CD4-positive, alpha-beta T cell (primary cell): Measurements from ENCODE around the gene QKI. TPM values are rescaled to one million over a fixed set of nuclear protein-coding genes. Genes with fewer than 3 reads are reported as not detected.

Experiments
- ATAC-seq: fragments of 200-7000 bp; cut with Tn5 transposase; one replicate; pipeline ENCODE4 v1.10.0; 2022; ENCODE audit warnings: mild to moderate bottlenecking; ENCODE audit not compliant: poor library complexity
- CTCF ChIA-PET: fragments of 350-600 bp; sonication (Branson Sonifier 250); formaldehyde crosslinking; loops from one replicate; lab custom pipeline; 2021; ENCODE audit warnings: antibody characterized with exemption, inconsistent platforms; lab: Charles Lee
- POLR2A ChIA-PET: fragments of 350-600 bp; sonication (Branson Sonifier 250); formaldehyde crosslinking; loops from one replicate; lab custom pipeline; 2021; ENCODE audit warnings: antibody characterized with exemption, inconsistent platforms; lab: Charles Lee
- DNase-seq, 14 experiments: peaks; one replicate each; pipeline ENCODE4 v3.0.0-alpha.2; 2013 to 2020; ENCODE audit warnings: mixed read lengths in 2 of 14
- H3K27ac ChIP-seq, 2 donors: one replicate each; pipeline versions ENCODE4 v1.5.1 to v1.7.0; 2013; ENCODE audit warnings: low read length in 2 of 2, low read depth in 1 of 2, mild to moderate bottlenecking in 1 of 2
- H3K27me3 ChIP-seq, 2 experiments: 1 replicate in 1 of 2; 2 replicates in 1 of 2; pipeline versions ENCODE4 v1.6.1 to v1.7.0; 2013; ENCODE audit warnings: low read length in 2 of 2, control low read depth in 1 of 2, mild to moderate bottlenecking in 1 of 2, moderate library complexity in 1 of 2; ENCODE audit not compliant: insufficient read depth in 2 of 2, control insufficient read depth in 1 of 2
- H3K36me3 ChIP-seq: one replicate; pipeline ENCODE4 v1.6.1; 2013; ENCODE audit warnings: low read length, control low read depth; ENCODE audit not compliant: insufficient read depth
- H3K4me1 ChIP-seq: one replicate; pipeline ENCODE4 v1.6.1; 2013; ENCODE audit warnings: low read length, control low read depth; ENCODE audit not compliant: insufficient read depth
- H3K4me3 ChIP-seq: one replicate; pipeline ENCODE4 v1.5.1; 2013; ENCODE audit warnings: mild to moderate bottlenecking, low read length, moderate library complexity
- H3K9me3 ChIP-seq, 2 experiments: 1 replicate in 1 of 2; 2 replicates in 1 of 2; pipeline versions ENCODE4 v1.6.1 to v1.7.0; 2013; ENCODE audit warnings: low read length in 2 of 2, mild to moderate bottlenecking in 2 of 2, control low read depth in 1 of 2, moderate library complexity in 1 of 2; ENCODE audit not compliant: control insufficient read depth in 1 of 2, insufficient read depth in 1 of 2
- H3K27ac Mint-ChIP-seq: one replicate; pipeline ENCODE4 v1.8.0; 2020; ENCODE audit warnings: mixed read lengths
- H3K27me3 Mint-ChIP-seq: one replicate; pipeline ENCODE4 v1.8.0; 2021; ENCODE audit warnings: mixed read lengths
- H3K36me3 Mint-ChIP-seq: one replicate; pipeline ENCODE4 v1.8.0; 2021; ENCODE audit warnings: low read depth, mixed read lengths
- H3K4me1 Mint-ChIP-seq: one replicate; pipeline ENCODE4 v1.8.0; 2021; ENCODE audit warnings: low read depth, mixed read lengths
- H3K4me3 Mint-ChIP-seq: one replicate; pipeline ENCODE4 v1.8.0; 2020; ENCODE audit warnings: mild to moderate bottlenecking, mixed read lengths
- H3K9me3 Mint-ChIP-seq: one replicate; pipeline ENCODE4 v1.8.0; 2020; ENCODE audit warnings: mixed read lengths
- intact Hi-C, 2 experiments: fragments of 100-400 bp; cut with DNase I in 1 of 2; cut with micrococcal nuclease in 1 of 2; formaldehyde crosslinking; loops; one replicate each; pipeline versions ENCODE4 v1.15.1 to v1.9.0; 2023 to 2025; cut with DNase I, micrococcal nuclease
- total RNA-seq, 174 experiments: library from RNA in 2 of 174; stranded (reverse) in 2 of 174; gene quantifications; one replicate each; pipeline ENCODE4 v1.2.3 and lab custom pipeline; 2021 to 2026
- TF ChIP-seq, protein P1 (sequence below): fragments of 200-600 bp; IDR thresholded peaks from one replicate; pipeline ENCODE4 v1.8.0; 2022; ENCODE audit warnings: antibody characterized with exemption, mild to moderate bottlenecking

QKI gene
- total RNA-seq, 2 experiments from 2014 or later, result 60.7 to 67.3 TPM

DNA sequence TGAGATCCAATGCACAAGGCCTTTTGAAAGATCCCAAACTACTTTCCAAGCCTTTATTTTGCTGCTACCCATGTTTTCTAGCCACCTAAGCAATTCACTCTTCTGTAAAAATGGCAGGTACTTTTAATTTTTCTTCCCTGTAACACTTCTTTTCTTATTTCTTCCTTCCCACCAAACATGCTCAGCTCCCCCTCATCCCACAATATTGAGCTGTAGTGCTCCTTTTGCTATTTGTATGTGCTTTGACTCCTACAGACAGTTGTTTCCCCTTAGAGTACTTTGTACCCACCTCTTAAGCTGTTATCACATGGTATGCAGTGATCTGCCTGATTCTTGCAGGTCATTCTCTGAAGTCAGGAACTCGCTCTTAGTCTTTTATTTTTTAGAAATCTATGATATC is 49.3 kb downstream of the QKI start:
- no peaks in the 10 kb centered on the region for H3K36me3 ChIP-seq
- CTCF ChIA-PET, result no interaction called here
- DNase-seq (no peak), ATAC-seq (no peak)
- TF ChIP-seq, protein P1, sequence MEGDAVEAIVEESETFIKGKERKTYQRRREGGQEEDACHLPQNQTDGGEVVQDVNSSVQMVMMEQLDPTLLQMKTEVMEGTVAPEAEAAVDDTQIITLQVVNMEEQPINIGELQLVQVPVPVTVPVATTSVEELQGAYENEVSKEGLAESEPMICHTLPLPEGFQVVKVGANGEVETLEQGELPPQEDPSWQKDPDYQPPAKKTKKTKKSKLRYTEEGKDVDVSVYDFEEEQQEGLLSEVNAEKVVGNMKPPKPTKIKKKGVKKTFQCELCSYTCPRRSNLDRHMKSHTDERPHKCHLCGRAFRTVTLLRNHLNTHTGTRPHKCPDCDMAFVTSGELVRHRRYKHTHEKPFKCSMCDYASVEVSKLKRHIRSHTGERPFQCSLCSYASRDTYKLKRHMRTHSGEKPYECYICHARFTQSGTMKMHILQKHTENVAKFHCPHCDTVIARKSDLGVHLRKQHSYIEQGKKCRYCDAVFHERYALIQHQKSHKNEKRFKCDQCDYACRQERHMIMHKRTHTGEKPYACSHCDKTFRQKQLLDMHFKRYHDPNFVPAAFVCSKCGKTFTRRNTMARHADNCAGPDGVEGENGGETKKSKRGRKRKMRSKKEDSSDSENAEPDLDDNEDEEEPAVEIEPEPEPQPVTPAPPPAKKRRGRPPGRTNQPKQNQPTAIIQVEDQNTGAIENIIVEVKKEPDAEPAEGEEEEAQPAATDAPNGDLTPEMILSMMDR, result no peak
- H3K9me3 ChIP-seq, result no peaks in the 10 kb centered on the region
- Mint-ChIP-seq H3K4me1 (peaks cover 53% of the 10 kb centered on the region), H3K36me3 (peaks cover 51% of the 10 kb centered on the region), H3K27me3 (no peaks in the 10 kb centered on the region), H3K27ac (no peak overlapping the region), H3K4me3 (no peak overlapping the region), H3K9me3 (peaks cover 4% of the 10 kb centered on the region)
- POLR2A ChIA-PET, result no interaction called here
- H3K27ac ChIP-seq, result no peak overlapping the region
- peaks cover 10% of the 10 kb centered on the region for H3K4me1 ChIP-seq
- no peaks in the 10 kb centered on the region for H3K27me3 ChIP-seq
- intact Hi-C loops, result no loop called here
- no peak overlapping the region for H3K4me3 ChIP-seq

DNA sequence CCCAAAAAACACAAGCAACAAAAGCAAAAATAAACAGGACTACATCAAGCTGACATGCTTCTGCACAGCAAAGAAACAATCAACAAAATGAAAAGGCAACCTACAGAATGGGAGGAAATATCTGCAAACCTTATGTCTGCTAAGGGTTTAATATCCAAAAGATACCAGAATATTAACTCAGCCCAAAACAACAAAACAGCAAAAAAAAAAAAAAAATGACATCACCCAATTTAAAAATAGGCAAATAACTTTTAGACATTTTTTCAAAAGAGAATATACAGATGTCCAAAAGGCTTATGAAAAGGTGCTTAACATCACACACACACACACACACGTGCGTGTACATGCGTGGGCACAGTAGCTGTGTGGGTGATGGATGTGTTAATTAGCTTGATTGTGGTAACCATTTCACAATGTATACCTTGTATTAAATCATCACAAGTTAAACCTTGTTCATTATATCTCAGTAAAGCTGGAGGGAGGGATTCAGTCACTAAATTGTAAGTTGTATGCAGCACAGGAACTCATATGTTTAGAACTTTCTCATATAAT is 52.4 kb downstream of the QKI start:
- POLR2A ChIA-PET, result no interaction called here
- peaks cover 22% of the 10 kb centered on the region for H3K4me1 Mint-ChIP-seq
- peaks cover 19% of the 10 kb centered on the region for H3K9me3 Mint-ChIP-seq
- TF ChIP-seq, protein P1, result no peak
- no peak overlapping the region for H3K27ac Mint-ChIP-seq
- Histone ChIP-seq H3K9me3 (peaks cover 0 to 6% of the 10 kb centered on the region in 2 experiments), H3K36me3 (peaks cover 5% of the 10 kb centered on the region), H3K27ac (no peak overlapping the region), H3K4me1 (peaks cover 2% of the 10 kb centered on the region), H3K27me3 (no peaks in the 10 kb centered on the region), H3K4me3 (no peak overlapping the region)
- H3K4me3 Mint-ChIP-seq, result no peak overlapping the region
- H3K27me3 Mint-ChIP-seq, result no peaks in the 10 kb centered on the region
- CTCF ChIA-PET, result no interaction called here
- DNase-seq (no peak), ATAC-seq (no peak)
- peaks cover 73% of the 10 kb centered on the region for H3K36me3 Mint-ChIP-seq
- intact Hi-C loops, result no loop called here

DNA sequence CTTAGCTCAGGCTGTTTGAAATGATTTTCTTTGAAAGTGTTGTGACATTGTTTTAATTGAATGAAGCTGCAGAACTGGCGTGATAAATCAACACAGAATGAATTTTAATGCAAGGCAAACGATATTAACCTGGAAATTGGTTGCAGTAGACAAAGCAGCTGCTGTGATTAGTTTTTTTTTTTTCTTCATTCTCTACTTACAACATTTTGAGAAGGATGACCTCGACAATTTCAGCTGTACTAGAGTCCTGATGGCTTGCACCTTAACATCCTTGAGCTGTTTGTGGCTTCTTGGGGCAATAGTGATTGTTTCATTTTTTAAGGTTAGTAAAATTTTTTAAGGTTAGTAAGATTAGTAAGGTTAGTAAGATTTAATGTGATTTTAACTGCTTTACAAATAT is 54.2 kb downstream of the QKI start:
- ATAC-seq, result no peak
- TF ChIP-seq, protein P1, result no peak
- no peak for DNase-seq
- Mint-ChIP-seq H3K9me3 (peaks cover 19% of the 10 kb centered on the region), H3K36me3 (peaks cover 69% of the 10 kb centered on the region), H3K4me1 (peaks cover 32% of the 10 kb centered on the region), H3K4me3 (no peak overlapping the region), H3K27ac (no peak overlapping the region), H3K27me3 (no peaks in the 10 kb centered on the region)
- peaks cover 0 to 6% of the 10 kb centered on the region in 2 experiments for H3K9me3 ChIP-seq
- intact Hi-C loops, result no loop called here
- POLR2A ChIA-PET, result no interaction called here
- H3K27me3 ChIP-seq, result no peaks in the 10 kb centered on the region
- H3K4me3 ChIP-seq, result no peak overlapping the region
- H3K36me3 ChIP-seq, result peaks cover 5% of the 10 kb centered on the region
- CTCF ChIA-PET, result no interaction called here
- no peak overlapping the region for H3K27ac ChIP-seq
- H3K4me1 ChIP-seq, result no peaks in the 10 kb centered on the region
